Measurements from ENCODE around the gene RBM17. TPM values are rescaled to one million over a fixed set of nuclear protein-coding genes. Genes with fewer than 3 reads are reported as not detected.

The RBM17 gene
- total and polyA plus RNA-seq, 2 of the 4 experiments (the other 2 are of a cell fraction), result 24.6 to 56.7 TPM

GRCh38 chr10:6059506-6059905 lies 29.3 kb upstream of the RBM17 start:
- Histone ChIP-seq H3K23ac (ENCODE audit: low read depth, low read length) (no peak overlapping the region), H3K27ac (ENCODE audit: insufficient read depth, low read length) (no peak overlapping the region), H2BK15ac (ENCODE audit: low read depth, low read length) (no peak overlapping the region), H3K79me1 (ENCODE audit: low read depth in 1 of 2, low read length in 2 of 2) (no peaks in the 10 kb centered on the region), H2AFZ (replicated peaks; ENCODE audit: low read length, poor library complexity) (no peak overlapping the region), H3K14ac (replicated peaks; ENCODE audit: low read depth, low read length) (no peak overlapping the region), H4K5ac (ENCODE audit: low read depth, low read length) (no peak overlapping the region), H3K36me3 (ENCODE audit: control insufficient read depth, insufficient read depth, low read length) (no peaks in the 10 kb centered on the region), H2AK5ac (ENCODE audit: low read depth, low read length) (no peak overlapping the region), H2AK9ac (replicated peaks; ENCODE audit: low read depth, low read length, poor library complexity) (no peak overlapping the region), H4K8ac (ENCODE audit: low read depth in 2 of 2, low read length in 2 of 2) (no peak overlapping the region), H3K4me1 (ENCODE audit: control insufficient read depth, insufficient read depth, low read length) (no peaks in the 10 kb centered on the region), H4K91ac (ENCODE audit: insufficient read depth, low read depth, low read length) (no peak overlapping the region), H2BK5ac (ENCODE audit: low read depth, low read length, poor library complexity, severe bottlenecking) (no peak overlapping the region), H3K9me3 (ENCODE audit: control insufficient read depth, insufficient read depth, low read length) (no peaks in the 10 kb centered on the region), H3K4ac (ENCODE audit: low read depth, low read length) (no peak overlapping the region), H3K27me3 (ENCODE audit: control insufficient read depth, insufficient read depth, low read length) (peaks cover 23% of the 10 kb centered on the region), H3K9ac (ENCODE audit: low read depth, low read length) (no peak overlapping the region), H3K4me3 (ENCODE audit: insufficient read depth, low read depth, low read length) (no peak overlapping the region), H3K4me2 (ENCODE audit: low read depth, low read length) (no peak overlapping the region), H3K56ac (ENCODE audit: extremely low read depth, insufficient read depth, low read length) (no peak overlapping the region), H2BK120ac (ENCODE audit: low read depth, low read length) (no peak overlapping the region), H4K20me1 (ENCODE audit: insufficient read depth, low read length) (no peaks in the 10 kb centered on the region), H3K18ac (ENCODE audit: low read depth, low read length) (no peak overlapping the region), H3K9me1 (ENCODE audit: insufficient read depth, low read length) (no peaks in the 10 kb centered on the region), H2BK20ac (ENCODE audit: low read depth, low read length) (no peak overlapping the region)
- in situ Hi-C loops (cut with MboI; ENCODE audit: low sequenced_read_pairs), result no loop called here
- DNase-seq (no peak), ATAC-seq (ENCODE audit: low read depth) (no peak)
- intact Hi-C loops (cut with micrococcal nuclease), result no loop called here
- ChIA-PET POLR2A (ENCODE audit: unreplicated experiment) (no interaction called here), CTCF (no interaction called here)
- dilution Hi-C loops (cut with HindIII; ENCODE audit: low sequenced_read_pairs, unreplicated experiment), result no loop called here
- WGBS, 2 experiments (ENCODE audit: extremely low coverage in 2 of 2, insufficient read length in 1 of 2), result no CpG with 5 or more reads among the region's 2 CpGs
- no peak for TF ChIP-seq ELK1 (IDR thresholded peaks at IDR 0.05; ENCODE audit: borderline replicate concordance, low read depth, low read length)
- no peak for TF ChIP-seq POLR2A (IDR thresholded peaks at IDR 0.05; ENCODE audit: low read depth, low read length)
- no peak for TF ChIP-seq RCOR1 (IDR thresholded peaks at IDR 0.05; ENCODE audit: insufficient replicate concordance, low read length)
- no peak for TF ChIP-seq CTCF (conservative IDR thresholded peaks at IDR 0.05; ENCODE audit: low read depth, low read length)
- TF ChIP-seq BHLHE40 (IDR thresholded peaks at IDR 0.05; ENCODE audit: low read depth, low read length), result no peak
- TF ChIP-seq MAFK (IDR thresholded peaks at IDR 0.05; ENCODE audit: low read depth, low read length), result no peak
- no peak for TF ChIP-seq FOS (IDR thresholded peaks at IDR 0.05; ENCODE audit: low read depth, low read length)
- TF ChIP-seq USF2 (IDR thresholded peaks at IDR 0.05; ENCODE audit: low read depth, low read length), result no peak
- TF ChIP-seq RAD21 (IDR thresholded peaks at IDR 0.05; ENCODE audit: low read length), result no peak
- no TSS peak for BruUV-seq (replicated peaks)

Measured in IMR-90 (cell line).